DMS53 (cell line): Measurements from ENCODE around the gene PPARG.
A peak's percentile ranks its signal among the peaks of the same experiment; 100 is the strongest.
"Not testable (repeated sequence)": the region's sequence is repeated elsewhere in the genome, so short reads cannot be mapped to it uniquely, and the experiment has no call there.

Experiments used
- DNase-seq: peaks from one replicate; lab custom pipeline; 2025; lab: John Stamatoyannopoulos, UW

PPARG gene

GRCh38 chr3:12379640-12380429, 91.0 kb downstream of the PPARG start:
- no peak for DNase-seq

- no peak for DNase-seq
These were observed 91.6 kb downstream of the PPARG start for GRCh38 chr3:12380461-12380860.

- DNase-seq: no peak
These were observed 92.3 kb downstream of the PPARG start for GRCh38 chr3:12381199-12381598.

GRCh38 chr3:12383218-12383617, 94.3 kb downstream of the PPARG start:
- no peak for DNase-seq

DNA sequence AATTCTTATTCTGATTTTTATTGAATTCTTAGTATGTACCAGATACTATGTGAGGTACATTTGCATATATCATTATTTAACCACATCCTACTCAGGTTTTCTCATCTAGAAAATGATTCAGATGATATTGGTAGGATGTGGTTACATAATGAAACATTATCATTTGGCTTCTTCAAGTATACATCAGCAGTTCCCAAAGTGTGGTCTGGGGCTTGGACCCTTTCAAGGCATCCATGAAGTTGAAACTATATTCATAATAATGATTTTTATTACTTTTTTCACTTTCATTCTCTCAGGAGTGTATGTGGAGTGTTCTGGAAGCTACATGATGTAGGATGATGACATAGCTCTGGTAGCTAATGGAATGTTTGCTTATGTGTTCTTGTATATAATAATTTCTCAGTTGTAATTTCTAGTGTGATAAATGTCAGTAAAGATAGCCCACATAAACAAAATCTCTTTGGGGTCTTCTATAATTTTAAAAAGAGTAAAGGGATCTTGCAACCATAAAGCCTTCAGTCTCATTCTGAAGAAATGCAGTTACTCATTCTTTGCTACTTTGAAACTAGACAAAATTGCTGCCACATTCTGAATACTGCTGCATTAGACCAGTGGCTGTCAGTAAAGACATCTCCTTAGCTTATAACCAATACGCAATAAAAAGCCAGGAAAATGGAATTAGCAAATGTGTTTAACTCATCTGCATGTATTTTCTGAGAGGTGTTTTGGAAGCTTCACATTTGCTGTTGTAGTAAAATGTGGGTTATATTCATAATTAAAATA, 95.8 kb downstream of the PPARG start:
- DNase-seq: no peak

DNA sequence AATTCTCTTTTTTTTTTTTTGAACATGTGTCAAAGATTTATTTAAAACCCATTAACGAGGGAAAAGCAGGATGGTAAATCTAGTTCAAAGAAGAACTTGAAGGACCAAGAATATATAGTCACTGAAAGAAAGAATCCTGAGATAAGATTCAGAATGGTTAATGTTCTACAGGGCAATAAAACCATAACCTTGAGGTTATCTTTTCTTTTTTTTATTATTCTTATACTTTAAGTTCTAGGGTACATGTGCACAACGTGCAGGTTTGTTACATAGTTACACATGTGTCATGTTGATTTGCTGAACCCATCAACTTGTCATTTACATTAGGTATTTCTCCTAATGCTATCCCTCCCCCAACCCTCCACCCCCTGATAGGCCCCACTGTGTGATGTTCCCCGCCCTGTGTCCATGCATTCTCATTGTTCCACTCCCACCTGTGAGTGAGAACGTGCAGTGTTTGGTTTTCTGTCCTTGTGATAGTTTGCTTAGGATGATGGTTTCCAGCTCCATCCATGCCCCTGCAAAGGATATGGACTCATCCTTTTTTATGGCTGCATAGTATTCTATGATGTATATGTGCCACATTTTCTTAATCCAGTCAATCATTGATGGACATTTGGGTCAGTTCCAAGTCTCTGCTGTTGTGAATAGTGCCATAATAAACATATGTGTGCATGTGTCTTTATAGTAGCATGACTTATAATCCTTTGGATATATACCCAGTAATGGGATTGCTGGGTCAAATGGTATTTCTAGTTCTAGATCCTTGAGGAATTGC, 97.8 kb downstream of the PPARG start:
- DNase-seq: not testable (repeated sequence)

GRCh38 chr3:12388185-12388584, 99.3 kb downstream of the PPARG start:
- DNase-seq: no peak

GRCh38 chr3:12392101-12392878, 103.4 kb downstream of the PPARG start:
- DNase-seq: no peak

DNA sequence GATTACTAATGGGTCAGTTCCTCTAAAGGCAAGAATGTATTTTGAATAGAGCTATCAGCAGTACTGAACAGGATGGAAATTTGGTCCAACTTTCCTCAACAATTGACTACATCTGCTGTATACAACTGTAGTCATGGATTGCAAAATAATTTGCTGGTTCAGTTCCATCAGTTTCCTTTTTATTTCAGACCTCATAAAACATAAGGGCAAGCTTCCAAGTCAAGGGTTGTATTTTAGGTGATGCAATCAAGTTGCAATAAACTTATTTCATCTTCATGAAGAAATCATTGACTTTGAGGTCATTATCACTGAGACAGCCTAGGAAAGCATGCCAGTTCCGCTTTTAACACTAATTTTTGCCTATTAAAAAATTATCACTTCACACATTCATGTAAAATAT, 105.0 kb downstream of the PPARG start:
- no peak for DNase-seq

GRCh38 chr3:12394569-12395271, 105.8 kb downstream of the PPARG start:
- DNase-seq: no peak

- DNase-seq: no peak
These were observed 106.6 kb downstream of the PPARG start for GRCh38 chr3:12395349-12396012.

GRCh38 chr3:12396471-12396870, 107.6 kb downstream of the PPARG start:
- no peak for DNase-seq

GRCh38 chr3:12399226-12399625, 110.4 kb downstream of the PPARG start:
- no peak for DNase-seq

- DNase-seq: no peak
These were observed 111.8 kb downstream of the PPARG start for GRCh38 chr3:12400616-12401194.

GRCh38 chr3:12401208-12401607, 112.3 kb downstream of the PPARG start:
- DNase-seq: no peak

DNA sequence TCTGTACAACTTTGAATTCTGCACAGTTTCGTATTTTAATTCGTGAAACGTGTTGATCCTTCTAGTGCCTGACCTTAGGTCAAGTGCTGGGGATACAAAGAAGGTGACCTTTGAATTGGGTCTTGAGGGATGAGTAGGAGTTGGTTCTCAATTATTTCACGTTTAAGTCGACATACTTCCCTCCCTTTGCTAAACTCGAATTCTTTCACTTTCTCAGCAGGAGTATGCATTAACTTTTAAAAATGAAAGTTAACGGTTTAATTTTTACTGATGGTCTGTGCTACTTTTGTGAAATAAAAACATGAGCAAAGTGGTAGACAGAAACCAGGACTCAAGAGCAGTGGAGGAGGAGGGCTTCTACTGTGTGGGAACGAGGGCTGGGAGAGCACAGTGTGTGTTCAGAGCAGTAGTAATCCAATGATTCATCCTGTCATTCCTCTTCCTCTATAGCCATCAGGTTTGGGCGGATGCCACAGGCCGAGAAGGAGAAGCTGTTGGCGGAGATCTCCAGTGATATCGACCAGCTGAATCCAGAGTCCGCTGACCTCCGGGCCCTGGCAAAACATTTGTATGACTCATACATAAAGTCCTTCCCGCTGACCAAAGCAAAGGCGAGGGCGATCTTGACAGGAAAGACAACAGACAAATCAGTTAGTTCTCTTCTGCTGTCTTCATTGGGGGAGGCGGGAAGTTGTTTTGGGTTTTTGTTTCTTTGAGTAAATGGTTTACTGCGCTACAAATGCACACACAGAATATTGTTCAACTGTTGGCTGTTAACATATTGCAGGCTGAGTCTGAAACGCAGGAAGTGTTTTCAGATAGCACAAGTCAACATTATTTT, 116.8 kb downstream of the PPARG start:
- peak; percentile 4 for DNase-seq

DNA sequence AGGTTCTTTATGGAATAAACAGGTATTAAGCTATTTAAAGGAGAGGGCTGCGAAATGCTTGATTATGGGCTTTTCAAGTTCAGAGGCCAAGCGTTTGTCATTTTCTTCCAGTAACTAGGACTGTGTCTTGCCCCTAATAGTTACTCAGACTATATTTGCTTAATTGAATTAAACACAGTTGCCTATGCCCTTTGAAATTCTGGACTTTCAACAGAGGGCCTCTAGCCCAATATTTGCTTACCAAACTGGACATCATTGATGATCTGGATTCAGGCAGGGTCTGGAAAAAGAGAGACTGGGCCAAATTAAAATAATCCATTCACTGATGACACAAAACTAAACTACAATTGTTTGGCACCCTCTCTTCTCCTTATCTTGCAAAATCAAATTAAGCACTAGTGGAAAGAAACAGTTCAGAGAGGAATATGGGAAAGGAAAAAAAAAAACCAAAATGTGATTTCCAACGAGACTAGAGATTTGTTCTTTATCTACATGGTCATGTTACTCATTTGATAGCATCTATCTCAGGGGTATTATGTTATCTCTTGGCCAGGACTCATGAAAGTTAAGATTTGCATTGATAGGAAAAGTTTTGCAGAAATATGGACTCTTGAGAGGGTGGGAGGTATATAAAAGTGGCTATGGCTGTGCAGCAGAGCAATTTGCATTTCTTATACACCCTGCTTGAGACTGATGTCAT, 120.3 kb downstream of the PPARG start:
- no peak for DNase-seq

DNA sequence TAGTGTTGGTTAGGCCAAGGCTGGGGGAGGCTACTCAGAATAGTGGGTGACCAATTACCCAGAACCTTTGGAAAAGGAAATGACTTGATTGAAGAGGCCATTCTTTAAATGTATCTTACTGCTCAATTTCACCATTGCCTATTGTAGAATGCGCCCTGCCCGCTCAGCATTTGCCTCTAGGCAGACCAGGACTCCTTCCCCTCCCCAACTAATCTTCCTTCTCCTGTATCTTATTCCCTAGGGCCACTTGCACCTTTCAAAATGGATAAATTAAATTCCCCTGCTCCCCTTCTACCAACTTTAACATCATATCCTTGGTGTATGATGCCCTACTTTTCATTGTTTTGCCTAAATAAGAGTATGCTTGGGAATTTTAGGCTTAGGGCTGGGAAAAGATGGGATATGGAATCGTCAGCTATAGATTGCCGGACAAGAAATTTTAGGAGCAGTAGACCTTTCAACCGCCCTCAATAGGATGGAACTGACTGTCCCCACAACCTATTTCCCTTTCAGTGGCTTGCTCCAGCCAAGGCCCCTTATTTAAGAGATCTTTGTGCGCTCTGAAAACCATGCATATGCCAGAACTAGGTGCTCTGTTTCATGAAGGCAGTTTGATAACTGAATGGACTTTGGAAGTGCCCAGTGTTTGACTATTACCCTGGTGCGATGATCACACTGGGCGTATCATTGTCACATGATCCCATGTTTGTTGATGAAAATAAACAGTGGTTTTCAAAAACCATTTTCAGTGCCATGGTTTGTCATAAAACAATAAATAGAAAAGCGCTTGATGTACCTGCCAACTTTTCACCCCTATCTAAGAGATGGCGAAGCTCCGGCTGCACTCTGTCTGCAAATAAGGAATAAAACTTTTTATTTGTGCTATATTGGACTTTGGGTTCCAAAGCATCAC, 121.1 kb downstream of the PPARG start:
- no peak for DNase-seq
